ENCODE results near the gene WNT4. TPM values are rescaled to one million over a fixed set of nuclear protein-coding genes. Genes with fewer than 3 reads are reported as not detected.

Gene WNT4
- total RNA-seq, 1 experiment from 2014 or later = 0.92 TPM

DNA sequence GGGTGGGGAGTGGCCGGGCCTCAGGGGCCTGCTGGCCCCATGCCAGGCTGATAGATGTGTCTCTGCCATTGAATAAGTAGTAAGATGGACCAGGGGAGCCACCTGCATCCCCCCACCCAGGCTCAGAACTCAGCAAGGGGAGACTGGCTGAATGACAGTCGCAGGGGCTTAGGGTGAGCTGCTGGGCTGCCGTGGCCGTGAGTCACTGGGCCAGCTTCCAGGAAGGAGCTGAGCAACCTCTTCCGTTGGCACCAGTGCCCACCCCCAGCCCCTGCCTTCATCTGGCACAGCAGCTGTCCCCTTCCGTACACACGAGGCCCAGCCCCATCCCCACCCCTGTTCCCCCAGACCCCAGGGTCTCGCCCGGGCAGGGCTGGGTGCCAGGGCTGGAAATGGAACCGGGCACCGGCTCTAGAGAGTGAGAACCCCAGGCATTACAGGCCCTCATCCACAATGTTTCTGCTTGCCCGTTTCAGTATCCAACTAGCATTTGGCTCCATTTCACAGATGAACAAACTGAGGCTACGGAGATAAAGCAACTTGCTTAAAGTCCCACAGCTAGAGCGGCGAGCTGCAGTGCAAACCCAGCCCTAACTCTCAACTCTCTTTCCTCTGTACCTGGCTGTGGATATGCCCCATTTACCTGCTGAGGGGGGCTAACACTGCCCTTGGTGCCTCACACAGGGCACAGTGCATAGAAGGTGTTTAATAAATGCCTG lies 10.2 kb downstream of the WNT4 start:
- TF ChIP-seq CTCF (IDR thresholded peaks at IDR 0.05) (no peak), POLR2AphosphoS5 (IDR thresholded peaks at IDR 0.05; ENCODE audit: low read depth, low read length) (no peak), TCF7L2 (IDR thresholded peaks at IDR 0.05; ENCODE audit: low read depth, low read length) (no peak)
- DNase-seq (ENCODE audit: low read depth, low spot score) (no peak), ATAC-seq (peak; percentile 75)
- ChIA-PET POLR2A (no interaction called here), CTCF (interaction anchor here (0.6 to 1.8 kb wide), 5 partner anchors 9 to 281 kb away, joined by 3 to 12 read pairs (median 4); no protein-coding TSS in a partner anchor)
- Histone ChIP-seq H3K4me1 (ENCODE audit: control insufficient read depth, insufficient read depth, low read length) (peaks cover 37% of the 10 kb centered on the region), H3K27me3 (ENCODE audit: control insufficient read depth, insufficient read depth, low read length) (no peaks in the 10 kb centered on the region), H3K4me3 (ENCODE audit: low read depth in 2 of 2, low read length in 2 of 2) (no peak overlapping the region), H3K27ac (ENCODE audit: low read length) (peak overlapping the region; percentile 44; the same call in 1 of the 2 replicates), H3K36me3 (ENCODE audit: control insufficient read depth, insufficient read depth, low read length) (no peaks in the 10 kb centered on the region), H3K9me3 (ENCODE audit: control insufficient read depth, insufficient read depth, low read depth, low read length) (no peaks in the 10 kb centered on the region)
- in situ Hi-C loops (cut with HindIII; ENCODE audit: low pct_unique_long_range_greater_than_20kb, low sequenced_read_pairs) = no loop called here
- BruUV-seq (replicated peaks) = no TSS peak
- intact Hi-C loops (cut with micrococcal nuclease; ENCODE audit: unreplicated experiment) = loop anchor here (2.0 to 10.0 kb wide), 2 partner anchors 142 to 284 kb away; no protein-coding TSS in a partner anchor

DNA sequence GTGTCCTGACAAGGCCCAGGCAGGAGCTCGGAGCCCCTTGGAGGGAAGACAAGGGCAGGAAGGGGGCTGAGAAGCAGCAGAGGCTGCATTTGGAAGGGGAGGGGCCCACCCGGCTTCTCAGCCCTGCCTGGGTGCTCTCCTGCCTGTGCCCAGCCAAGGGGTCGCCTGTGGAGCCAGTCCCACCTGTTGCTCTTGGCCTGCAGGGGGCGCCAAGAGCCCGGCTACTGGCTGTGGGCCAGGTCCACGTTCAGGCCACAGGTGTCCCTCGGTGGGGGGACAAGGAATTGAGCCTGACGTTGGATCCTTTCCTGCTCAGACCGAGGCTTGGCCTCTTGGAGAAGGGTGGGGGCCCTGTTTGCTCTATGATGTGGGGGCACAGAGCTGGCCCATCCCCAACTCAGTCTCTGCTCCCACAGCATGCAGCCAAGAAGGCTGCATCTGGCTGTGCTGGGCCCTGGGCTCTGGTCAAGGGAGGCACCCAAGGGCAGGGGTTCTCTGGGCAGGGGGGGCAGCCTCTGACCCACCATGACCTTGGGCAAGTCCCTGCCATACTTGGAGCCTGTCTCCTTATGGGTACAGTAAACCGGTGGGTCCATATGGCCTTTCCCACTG lies 10.9 kb downstream of the WNT4 start:
- no TSS peak for BruUV-seq (replicated peaks)
- POLR2A ChIA-PET = no interaction called here
- H3K4me3 ChIP-seq (ENCODE audit: low read depth in 2 of 2, low read length in 2 of 2) = no peak overlapping the region
- H3K27me3 ChIP-seq (ENCODE audit: control insufficient read depth, insufficient read depth, low read length) = no peaks in the 10 kb centered on the region
- H3K27ac ChIP-seq (ENCODE audit: low read length) = peak overlapping the region; percentile 44; the same call in 1 of the 2 replicates
- peaks cover 32% of the 10 kb centered on the region for H3K4me1 ChIP-seq (ENCODE audit: control insufficient read depth, insufficient read depth, low read length)
- H3K36me3 ChIP-seq (ENCODE audit: control insufficient read depth, insufficient read depth, low read length) = no peaks in the 10 kb centered on the region
- peak; percentile 68 for ATAC-seq
- CTCF ChIA-PET = interaction anchor here (0.6 to 1.8 kb wide), 7 partner anchors 9 to 282 kb away, joined by 3 to 12 read pairs (median 4); no protein-coding TSS in a partner anchor
- in situ Hi-C loops (cut with HindIII; ENCODE audit: low pct_unique_long_range_greater_than_20kb, low sequenced_read_pairs) = no loop called here
- H3K9me3 ChIP-seq (ENCODE audit: control insufficient read depth, insufficient read depth, low read depth, low read length) = no peaks in the 10 kb centered on the region
- intact Hi-C loops (cut with micrococcal nuclease; ENCODE audit: unreplicated experiment) = loop anchor here (2.0 to 10.0 kb wide), 2 partner anchors 143 to 285 kb away; no protein-coding TSS in a partner anchor
- no peak for DNase-seq (ENCODE audit: low read depth, low spot score)
- peak; percentile 96 for TF ChIP-seq CTCF (IDR thresholded peaks at IDR 0.05)
- TF ChIP-seq SIN3A (IDR thresholded peaks at IDR 0.05; ENCODE audit: borderline replicate concordance, insufficient read depth, low read depth, low read length) = no peak
- TF ChIP-seq TCF7L2 (IDR thresholded peaks at IDR 0.05; ENCODE audit: low read depth, low read length) = no peak

DNA sequence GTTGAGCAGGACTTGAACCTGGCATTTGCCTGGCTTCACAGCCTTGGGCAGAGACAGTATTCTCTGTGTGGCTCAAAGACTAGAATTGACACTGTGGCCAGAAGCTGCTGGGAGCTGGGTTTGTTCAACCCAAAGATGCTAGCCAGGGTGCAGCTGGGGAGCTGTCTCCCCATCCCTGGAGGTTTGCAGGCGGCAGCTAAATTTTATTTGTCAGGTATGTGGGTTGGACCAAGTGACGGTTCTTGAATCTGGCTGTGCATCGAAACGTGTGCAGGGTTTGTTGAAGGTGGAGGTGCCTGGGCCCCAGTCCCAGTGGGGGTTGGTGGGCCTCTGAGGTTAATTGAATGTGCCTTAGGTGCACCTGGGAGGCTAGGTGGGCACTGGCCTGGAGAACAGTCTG lies 11.8 kb downstream of the WNT4 start:
- in situ Hi-C loops (cut with HindIII; ENCODE audit: low pct_unique_long_range_greater_than_20kb, low sequenced_read_pairs) = no loop called here
- TF ChIP-seq CTCF (IDR thresholded peaks at IDR 0.05) = no peak
- no peak overlapping the region for H3K27ac ChIP-seq (ENCODE audit: low read length)
- no peaks in the 10 kb centered on the region for H3K27me3 ChIP-seq (ENCODE audit: control insufficient read depth, insufficient read depth, low read length)
- no peaks in the 10 kb centered on the region for H3K36me3 ChIP-seq (ENCODE audit: control insufficient read depth, insufficient read depth, low read length)
- H3K4me1 ChIP-seq (ENCODE audit: control insufficient read depth, insufficient read depth, low read length) = peaks cover 29% of the 10 kb centered on the region
- ChIA-PET POLR2A (no interaction called here), CTCF (interaction anchor here (0.5 to 1.8 kb wide), 2 partner anchors 14 to 283 kb away, joined by 3 to 12 read pairs; no protein-coding TSS in a partner anchor)
- ATAC-seq (no peak), DNase-seq (ENCODE audit: low read depth, low spot score) (no peak)
- no peaks in the 10 kb centered on the region for H3K9me3 ChIP-seq (ENCODE audit: control insufficient read depth, insufficient read depth, low read depth, low read length)
- BruUV-seq (replicated peaks) = no TSS peak
- intact Hi-C loops (cut with micrococcal nuclease; ENCODE audit: unreplicated experiment) = loop anchor here (10.0 kb wide), 1 partner anchor 144 kb away; no protein-coding TSS in a partner anchor
- H3K4me3 ChIP-seq (ENCODE audit: low read depth in 2 of 2, low read length in 2 of 2) = no peak overlapping the region
